Left colon (tissue), 2 donors: ENCODE data around the gene CEP128. TPM values are rescaled to one million over a fixed set of nuclear protein-coding genes. Genes with fewer than 3 reads are reported as not detected.

ENCODE experiments used
- ATAC-seq: fragments of 200-7000 bp; cut with Tn5 transposase; one replicate; pipeline ENCODE4 v1.9.1; 2020; ENCODE audit warnings: mild to moderate bottlenecking, moderate library complexity
- DNase-seq, 2 donors: peaks; one replicate each; pipeline ENCODE4 v3.0.0-alpha.2; 2020
- intact Hi-C, 2 donors: fragments of 100-400 bp; cut with DNase I in 1 of 2; cut with micrococcal nuclease in 1 of 2; formaldehyde crosslinking; loops; one replicate each; pipeline versions ENCODE4 v1.11.2 to v1.14.0; 2022; cut with DNase I, micrococcal nuclease
- total RNA-seq, 2 donors: library from RNA; stranded (reverse); fragmentation: NEBNext Ultra II Directional; extraction: Animal tissue kit (Norgen Biotek cat#: 25700); gene quantifications; one replicate each; pipeline ENCODE4 v1.2.1, GENCODE V29; 2021
- donor health status: DM: no; HTN: no; CAD: no.
- donor health status: DM: yes; HTN: yes; CAD: no.

CEP128 gene
- total RNA-seq, 2 donors from 2014 or later, result 2.7 to 5.6 TPM

- intact Hi-C loops, result no loop called here
- no peak for ATAC-seq
- no peak for DNase-seq
These were observed 136.4 kb downstream of the CEP128 start for GRCh38 chr14:80805136-80805535.

- intact Hi-C loops, result no loop called here
- DNase-seq (no peak), ATAC-seq (no peak)
These were observed 142.7 kb downstream of the CEP128 start for GRCh38 chr14:80798878-80799277.

GRCh38 chr14:80798211-80798610, 143.3 kb downstream of the CEP128 start:
- DNase-seq (no peak), ATAC-seq (no peak)
- intact Hi-C loops, result no loop called here

- ATAC-seq (no peak), DNase-seq (no peak)
- intact Hi-C loops, result no loop called here
These were observed 148.8 kb downstream of the CEP128 start for GRCh38 chr14:80792771-80793170.

GRCh38 chr14:80787876-80788275, 153.7 kb downstream of the CEP128 start:
- DNase-seq (no peak), ATAC-seq (no peak)
- intact Hi-C loops, result no loop called here

- intact Hi-C loops, result no loop called here
These were observed 156.7 kb downstream of the CEP128 start for GRCh38 chr14:80784820-80785219.

GRCh38 chr14:80781972-80782367, 159.6 kb downstream of the CEP128 start:
- intact Hi-C loops, result no loop called here
- no peak for DNase-seq
- no peak for ATAC-seq

More at GRCh38 chr14:80784820-80785219, 156.7 kb downstream of the CEP128 start:
- DNase-seq (no peak), ATAC-seq (no peak)

- DNase-seq, result no peak
- no peak for ATAC-seq
- intact Hi-C loops, result no loop called here
These were observed 161.0 kb downstream of the CEP128 start for GRCh38 chr14:80780500-80780899.

GRCh38 chr14:80776657-80777056, 164.9 kb downstream of the CEP128 start:
- intact Hi-C loops, result no loop called here
- DNase-seq, result no peak
- ATAC-seq, result no peak

- ATAC-seq (no peak), DNase-seq (no peak)
- intact Hi-C loops, result no loop called here
These were observed 165.4 kb downstream of the CEP128 start for GRCh38 chr14:80776186-80776585.

- intact Hi-C loops, result no loop called here
- DNase-seq, result no peak
- ATAC-seq, result no peak
These were observed 169.0 kb downstream of the CEP128 start for GRCh38 chr14:80772504-80772903.

GRCh38 chr14:80771201-80771600, 170.3 kb downstream of the CEP128 start:
- intact Hi-C loops, result no loop called here
- ATAC-seq (no peak), DNase-seq (no peak)

- DNase-seq (no peak), ATAC-seq (no peak)
- intact Hi-C loops, result no loop called here
These were observed 171.2 kb downstream of the CEP128 start for GRCh38 chr14:80770114-80770908.

- DNase-seq, result no peak
- no peak for ATAC-seq
- intact Hi-C loops, result no loop called here
These were observed 172.9 kb downstream of the CEP128 start for GRCh38 chr14:80768646-80769045.

- intact Hi-C loops, result no loop called here
- ATAC-seq (no peak), DNase-seq (no peak)
These were observed 176.5 kb downstream of the CEP128 start for GRCh38 chr14:80764921-80765507.

GRCh38 chr14:80764496-80764895, 177.0 kb downstream of the CEP128 start:
- no peak for ATAC-seq
- intact Hi-C loops, result no loop called here
- DNase-seq, result no peak

GRCh38 chr14:80762641-80763228, 178.8 kb downstream of the CEP128 start:
- intact Hi-C loops, result no loop called here
- ATAC-seq (no peak), DNase-seq (no peak)

GRCh38 chr14:80754696-80755095, 186.8 kb downstream of the CEP128 start:
- DNase-seq (no peak), ATAC-seq (no peak)
- intact Hi-C loops, result no loop called here

- intact Hi-C loops, result no loop called here
- ATAC-seq, result no peak
These were observed 190.3 kb downstream of the CEP128 start for GRCh38 chr14:80751285-80751684.

GRCh38 chr14:80726211-80726610, 215.3 kb downstream of the CEP128 start:
- intact Hi-C loops, result no loop called here
- DNase-seq (no peak), ATAC-seq (no peak)

More at GRCh38 chr14:80751285-80751684, 190.3 kb downstream of the CEP128 start:
- DNase-seq, result no peak
